22Rv1 (cell line): ENCODE data around the gene CHST8.

Experiments used
- H3K27ac ChIP-seq: fragments of 450-650 bp; 2 replicates; pipeline ENCODE4 v1.5.1; 2017
- CTCF ChIP-seq: fragments of 450-650 bp; IDR thresholded peaks from 2 replicates; pipeline ENCODE4 v1.5.1; 2017; ENCODE audit warnings: mild to moderate bottlenecking
- ZFX ChIP-seq: fragments of 450-650 bp; IDR thresholded peaks from 2 replicates; pipeline ENCODE4 v1.6.1; 2017; ENCODE audit warnings: antibody characterized with exemption, borderline replicate concordance

Gene CHST8

GRCh38 chr19:33789344-33789743 is 167.6 kb downstream of the CHST8 start:
- TF ChIP-seq CTCF = no peak
- TF ChIP-seq ZFX = no peak
- H3K27ac ChIP-seq = no peak overlapping the region

DNA sequence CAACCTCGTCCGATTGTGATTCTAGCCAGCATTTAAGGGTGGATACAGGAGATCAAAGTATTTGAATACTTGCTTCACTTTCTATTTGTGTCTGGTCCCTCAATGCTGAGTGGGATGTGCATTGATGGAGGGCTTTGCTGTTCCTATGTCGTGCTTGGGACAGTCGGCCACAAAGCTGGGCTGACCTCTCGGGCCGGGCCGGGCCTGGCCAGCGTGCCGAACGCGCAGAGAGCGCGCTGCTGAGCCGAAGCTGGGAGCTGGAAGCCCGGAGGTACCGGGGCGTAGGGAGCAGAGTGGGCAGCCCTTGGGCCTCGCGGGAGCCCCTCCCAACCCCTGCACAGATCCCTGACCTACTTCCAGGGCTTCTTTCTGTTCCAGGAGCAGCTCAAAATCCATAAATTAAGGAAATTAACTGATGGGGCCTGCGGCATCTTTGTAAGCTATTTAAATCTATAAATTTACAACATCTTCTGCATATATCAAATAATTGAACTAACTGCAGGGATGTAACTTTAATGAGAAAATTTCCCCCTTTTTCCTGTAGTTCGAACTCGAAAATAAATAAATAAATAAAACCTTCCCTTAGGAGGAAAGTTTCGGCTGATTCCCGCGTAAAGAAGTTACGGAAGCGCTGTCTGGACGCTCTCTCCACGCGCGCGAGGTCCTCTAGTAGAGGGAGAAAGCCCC is 173.1 kb downstream of the CHST8 start:
- no peak for TF ChIP-seq CTCF
- TF ChIP-seq ZFX = no peak
- peak overlapping the region; percentile 99 for H3K27ac ChIP-seq

DNA sequence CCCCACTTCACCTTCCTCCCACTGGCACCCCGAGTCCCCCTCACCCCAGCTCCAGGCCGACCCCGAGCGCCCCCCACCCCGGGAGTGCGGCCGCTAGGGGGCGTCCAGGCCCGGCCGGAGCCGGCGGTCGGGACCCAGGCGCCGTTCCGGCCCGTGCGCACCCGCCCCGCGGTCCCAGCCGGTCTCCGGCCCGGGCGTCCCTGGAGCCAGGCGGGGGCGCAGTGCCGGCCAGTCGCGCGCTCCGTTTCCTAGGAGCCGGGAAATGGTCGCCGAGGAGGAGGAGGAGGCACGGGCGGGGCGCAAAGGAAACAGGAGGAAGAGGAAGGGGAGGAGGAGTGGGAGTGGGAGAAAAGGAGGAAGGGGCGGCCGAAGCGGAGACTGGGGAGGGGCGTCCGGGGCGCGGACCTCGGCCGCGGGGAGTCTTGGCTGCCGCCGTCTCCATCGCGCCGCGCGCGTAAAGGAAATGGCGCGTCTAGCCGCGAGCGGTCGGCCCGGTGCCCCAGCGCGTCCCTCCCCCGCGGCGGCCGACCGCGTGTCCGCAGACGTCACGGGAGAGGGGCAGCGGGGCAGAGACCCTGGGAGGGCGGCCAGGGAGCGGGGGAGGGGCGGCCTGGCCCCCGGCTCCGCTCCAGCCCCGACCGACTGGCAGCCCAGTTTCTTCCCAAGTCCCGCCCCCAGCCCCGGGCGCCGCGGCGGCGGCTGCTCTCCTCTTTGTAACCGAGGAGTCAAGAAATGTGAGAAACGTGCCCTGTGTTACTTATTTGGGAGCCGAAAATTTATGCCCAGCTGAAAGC is 173.8 kb downstream of the CHST8 start:
- peak overlapping the region; percentile 99 for H3K27ac ChIP-seq
- TF ChIP-seq ZFX (no peak), CTCF (peak; percentile 99)

DNA sequence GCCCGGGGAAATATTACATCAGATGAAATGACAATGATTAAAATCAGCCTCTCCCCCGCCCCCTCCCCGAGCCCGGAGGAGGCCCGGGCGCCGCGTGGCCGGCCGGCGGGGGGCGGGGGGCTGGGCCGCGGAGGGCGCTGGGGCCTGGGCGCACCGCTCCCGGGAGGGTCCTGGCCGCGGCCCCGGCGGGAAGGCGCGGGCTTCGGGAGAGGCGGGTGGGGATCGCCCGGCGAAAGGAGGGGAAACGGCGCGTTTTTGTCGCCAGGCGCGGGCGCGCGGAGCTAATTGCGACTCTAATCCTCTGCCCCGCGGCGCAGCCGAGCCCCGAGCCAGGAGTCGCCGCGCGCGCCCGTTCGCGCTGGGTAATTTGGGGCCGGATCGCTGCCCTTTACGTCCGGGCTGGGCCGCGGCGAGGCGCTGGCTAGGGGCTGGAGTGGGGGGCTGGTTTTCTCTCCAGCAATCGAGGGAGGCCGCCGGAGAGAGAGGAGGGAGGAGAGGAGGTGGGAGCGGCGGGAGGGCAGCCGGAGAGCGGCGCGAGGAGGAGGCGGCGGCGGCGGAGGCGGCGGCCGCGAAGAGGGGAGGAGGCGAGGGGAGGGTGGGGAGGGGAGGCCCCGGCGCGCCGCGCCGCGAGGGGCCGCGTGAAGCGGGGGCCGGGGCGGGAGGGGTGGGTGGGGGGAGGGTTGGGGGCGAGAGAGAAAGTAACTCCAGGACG is 174.6 kb downstream of the CHST8 start, which contains the start of gene KCTD15:
TSS of gene KCTD15 (plus strand) at position 707 of the 712 bp plus-strand sequence. CDS start 3,585 bp downstream, outside the sequence.
- peak within 1 kb of the TSS; percentile 99 for H3K27ac ChIP-seq
- TF ChIP-seq CTCF = no peak
- no peak for TF ChIP-seq ZFX

- no peak overlapping the region for H3K27ac ChIP-seq
- no peak for TF ChIP-seq CTCF
- no peak for TF ChIP-seq ZFX
These were observed 176.3 kb downstream of the CHST8 start for GRCh38 chr19:33797802-33798671.

DNA sequence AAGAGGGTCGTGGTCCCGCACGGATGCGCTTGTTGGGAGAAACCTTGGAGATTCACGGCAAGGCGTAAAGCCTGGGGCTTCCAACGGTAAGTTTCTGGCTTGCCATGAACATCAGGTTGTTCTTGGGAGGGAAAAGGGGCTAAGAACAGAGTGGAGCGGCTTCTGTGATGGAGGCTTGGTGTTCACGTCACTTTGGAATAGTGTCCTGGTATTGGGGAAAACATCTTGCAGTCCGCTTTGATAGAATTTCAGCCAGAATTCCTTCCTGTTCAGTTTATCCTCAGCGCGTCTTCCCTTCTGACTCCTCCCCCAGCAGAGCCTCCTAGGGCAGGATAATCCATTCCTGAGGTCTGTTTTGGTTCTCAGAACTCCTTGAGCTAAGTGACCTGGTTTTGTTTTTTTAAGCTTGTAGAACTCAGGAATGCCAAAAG is 176.9 kb downstream of the CHST8 start:
- TF ChIP-seq ZFX (no peak), CTCF (no peak)
- no peak overlapping the region for H3K27ac ChIP-seq
